ENCODE measurements around the gene ORC1.

ORC1 gene

DNA sequence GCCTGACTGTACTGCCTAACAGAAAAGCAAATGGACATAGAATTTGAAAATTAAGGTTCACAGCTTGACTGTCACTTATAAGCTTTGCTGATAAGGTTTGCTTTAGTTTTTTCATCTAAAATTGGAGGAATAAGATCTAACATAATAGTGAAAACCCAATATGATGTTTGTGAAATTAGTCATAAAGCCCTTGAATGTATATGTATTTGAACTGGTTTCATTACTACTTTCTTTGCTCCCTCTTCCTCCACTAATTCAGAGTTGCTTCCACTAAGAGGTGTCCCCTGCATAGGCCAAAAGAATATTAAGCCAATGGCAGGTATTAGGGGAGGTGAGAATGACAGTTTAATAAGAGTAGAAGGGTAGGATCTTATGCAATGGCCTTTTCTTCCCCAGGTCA is 10.7 kb upstream of the ORC1 start:
- H3K4me3 ChIP-seq (ENCODE audit: severe bottlenecking), result no peak overlapping the region
- TF ChIP-seq, protein P1, sequence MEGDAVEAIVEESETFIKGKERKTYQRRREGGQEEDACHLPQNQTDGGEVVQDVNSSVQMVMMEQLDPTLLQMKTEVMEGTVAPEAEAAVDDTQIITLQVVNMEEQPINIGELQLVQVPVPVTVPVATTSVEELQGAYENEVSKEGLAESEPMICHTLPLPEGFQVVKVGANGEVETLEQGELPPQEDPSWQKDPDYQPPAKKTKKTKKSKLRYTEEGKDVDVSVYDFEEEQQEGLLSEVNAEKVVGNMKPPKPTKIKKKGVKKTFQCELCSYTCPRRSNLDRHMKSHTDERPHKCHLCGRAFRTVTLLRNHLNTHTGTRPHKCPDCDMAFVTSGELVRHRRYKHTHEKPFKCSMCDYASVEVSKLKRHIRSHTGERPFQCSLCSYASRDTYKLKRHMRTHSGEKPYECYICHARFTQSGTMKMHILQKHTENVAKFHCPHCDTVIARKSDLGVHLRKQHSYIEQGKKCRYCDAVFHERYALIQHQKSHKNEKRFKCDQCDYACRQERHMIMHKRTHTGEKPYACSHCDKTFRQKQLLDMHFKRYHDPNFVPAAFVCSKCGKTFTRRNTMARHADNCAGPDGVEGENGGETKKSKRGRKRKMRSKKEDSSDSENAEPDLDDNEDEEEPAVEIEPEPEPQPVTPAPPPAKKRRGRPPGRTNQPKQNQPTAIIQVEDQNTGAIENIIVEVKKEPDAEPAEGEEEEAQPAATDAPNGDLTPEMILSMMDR (IDR thresholded peaks at IDR 0.05; ENCODE audit: poor library complexity, severe bottlenecking), result no peak
- no peak for DNase-seq (ENCODE audit: low spot score)
- no peak overlapping the region for H3K27ac ChIP-seq (ENCODE audit: poor library complexity, severe bottlenecking)
- no peaks in the 10 kb centered on the region for H3K27me3 ChIP-seq (ENCODE audit: insufficient read depth, poor library complexity, severe bottlenecking)
- no peaks in the 10 kb centered on the region for H3K9me3 ChIP-seq (ENCODE audit: severe bottlenecking)
- H3K4me1 ChIP-seq (ENCODE audit: insufficient read depth, poor library complexity, severe bottlenecking), result no peaks in the 10 kb centered on the region
- H3K36me3 ChIP-seq (ENCODE audit: low read depth), result peaks cover 90% of the 10 kb centered on the region
- no peak for ATAC-seq (ENCODE audit: low read depth)

- H3K9me3 ChIP-seq (ENCODE audit: severe bottlenecking), result no peaks in the 10 kb centered on the region
- no peak overlapping the region for H3K4me3 ChIP-seq (ENCODE audit: severe bottlenecking)
- peaks cover 92% of the 10 kb centered on the region for H3K36me3 ChIP-seq (ENCODE audit: low read depth)
- TF ChIP-seq, protein P1 (IDR thresholded peaks at IDR 0.05; ENCODE audit: poor library complexity, severe bottlenecking), result no peak
- no peak overlapping the region for H3K27ac ChIP-seq (ENCODE audit: poor library complexity, severe bottlenecking)
- no peaks in the 10 kb centered on the region for H3K4me1 ChIP-seq (ENCODE audit: insufficient read depth, poor library complexity, severe bottlenecking)
- DNase-seq (ENCODE audit: low spot score) (no peak), ATAC-seq (ENCODE audit: low read depth) (no peak)
- no peaks in the 10 kb centered on the region for H3K27me3 ChIP-seq (ENCODE audit: insufficient read depth, poor library complexity, severe bottlenecking)
Observed at GRCh38 chr1:52413410-52413989, 9.3 kb upstream of the ORC1 start.

- Histone ChIP-seq H3K4me1 (ENCODE audit: insufficient read depth, poor library complexity, severe bottlenecking) (peaks cover 6% of the 10 kb centered on the region), H3K27me3 (ENCODE audit: insufficient read depth, poor library complexity, severe bottlenecking) (no peaks in the 10 kb centered on the region), H3K9me3 (ENCODE audit: severe bottlenecking) (no peaks in the 10 kb centered on the region), H3K36me3 (ENCODE audit: low read depth) (peaks cover 68% of the 10 kb centered on the region), H3K27ac (ENCODE audit: poor library complexity, severe bottlenecking) (peak overlapping the region; percentile 76), H3K4me3 (ENCODE audit: severe bottlenecking) (peak overlapping the region; percentile 60)
- TF ChIP-seq, protein P1 (IDR thresholded peaks at IDR 0.05; ENCODE audit: poor library complexity, severe bottlenecking), result peak; percentile 25
- ATAC-seq (ENCODE audit: low read depth) (no peak), DNase-seq (ENCODE audit: low spot score) (no peak)
Observed at GRCh38 chr1:52404975-52405338, 734 bp upstream of the ORC1 start.

DNA sequence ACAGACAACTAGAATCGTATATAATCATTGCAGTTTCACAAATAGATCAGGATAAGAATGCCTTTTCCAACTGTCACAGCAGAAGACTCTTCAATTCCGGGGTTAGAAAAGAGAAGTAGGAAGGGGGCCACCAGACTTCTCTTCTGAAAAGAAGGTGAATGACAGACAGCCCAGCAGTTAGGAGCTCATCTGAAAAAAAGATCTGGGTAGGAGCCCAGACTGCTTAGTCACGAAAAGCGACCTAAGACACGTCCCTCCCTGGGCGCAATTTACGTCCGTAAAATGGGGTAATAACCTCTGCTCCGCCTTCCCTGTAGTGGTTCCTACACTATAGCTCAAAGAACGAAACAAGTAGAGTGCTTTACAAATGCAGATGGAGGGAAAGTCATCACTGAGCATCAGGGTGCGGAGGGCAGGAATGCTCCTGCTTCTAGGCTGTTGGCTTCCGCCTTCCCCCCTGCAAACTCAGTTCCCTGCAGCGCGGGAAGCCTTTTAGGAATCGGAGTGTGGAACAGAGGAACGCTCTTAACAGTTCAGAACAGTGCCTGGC is 582 bp downstream of the ORC1 start:
- H3K27ac ChIP-seq (ENCODE audit: poor library complexity, severe bottlenecking), result peak overlapping the region; percentile 76
- peaks cover 6% of the 10 kb centered on the region for H3K4me1 ChIP-seq (ENCODE audit: insufficient read depth, poor library complexity, severe bottlenecking)
- no peaks in the 10 kb centered on the region for H3K9me3 ChIP-seq (ENCODE audit: severe bottlenecking)
- peaks cover 65% of the 10 kb centered on the region for H3K36me3 ChIP-seq (ENCODE audit: low read depth)
- DNase-seq (ENCODE audit: low spot score) (no peak), ATAC-seq (ENCODE audit: low read depth) (peak; percentile 68)
- TF ChIP-seq, protein P1 (IDR thresholded peaks at IDR 0.05; ENCODE audit: poor library complexity, severe bottlenecking), result no peak
- H3K27me3 ChIP-seq (ENCODE audit: insufficient read depth, poor library complexity, severe bottlenecking), result no peaks in the 10 kb centered on the region
- peak overlapping the region; percentile 60 for H3K4me3 ChIP-seq (ENCODE audit: severe bottlenecking)

DNA sequence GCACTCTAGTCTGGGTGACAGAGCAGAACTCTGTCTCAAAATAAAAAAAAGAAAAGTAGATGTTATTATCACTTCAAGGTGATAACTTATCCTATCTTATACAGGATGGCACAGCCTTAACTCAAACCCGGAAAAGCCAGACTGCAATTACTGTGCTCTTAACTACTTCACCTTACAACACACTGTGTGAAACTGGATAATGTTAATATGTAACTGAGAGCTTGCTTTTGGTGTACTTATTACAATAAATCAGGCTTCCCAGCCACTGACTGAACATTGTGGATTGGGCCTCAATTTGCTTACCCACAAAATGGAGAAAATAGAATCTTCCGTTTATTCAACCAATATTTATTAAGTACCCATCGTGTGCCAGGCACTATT is 1.4 kb downstream of the ORC1 start:
- ATAC-seq (ENCODE audit: low read depth) (no peak), DNase-seq (ENCODE audit: low spot score) (no peak)
- no peak overlapping the region for H3K27ac ChIP-seq (ENCODE audit: poor library complexity, severe bottlenecking)
- H3K36me3 ChIP-seq (ENCODE audit: low read depth), result peaks cover 61% of the 10 kb centered on the region
- H3K4me3 ChIP-seq (ENCODE audit: severe bottlenecking), result peak overlapping the region; percentile 60
- peaks cover 6% of the 10 kb centered on the region for H3K4me1 ChIP-seq (ENCODE audit: insufficient read depth, poor library complexity, severe bottlenecking)
- TF ChIP-seq, protein P1 (IDR thresholded peaks at IDR 0.05; ENCODE audit: poor library complexity, severe bottlenecking), result no peak
- H3K27me3 ChIP-seq (ENCODE audit: insufficient read depth, poor library complexity, severe bottlenecking), result no peaks in the 10 kb centered on the region
- no peaks in the 10 kb centered on the region for H3K9me3 ChIP-seq (ENCODE audit: severe bottlenecking)
